IPS-NIHi11 (cell line): ENCODE data around the gene BICC1.

Source experiments
- DNase-seq: peaks from one replicate; pipeline ENCODE4 v3.0.0; 2012; ENCODE audit warnings: mixed read lengths, low spot score

Gene BICC1, protein sequence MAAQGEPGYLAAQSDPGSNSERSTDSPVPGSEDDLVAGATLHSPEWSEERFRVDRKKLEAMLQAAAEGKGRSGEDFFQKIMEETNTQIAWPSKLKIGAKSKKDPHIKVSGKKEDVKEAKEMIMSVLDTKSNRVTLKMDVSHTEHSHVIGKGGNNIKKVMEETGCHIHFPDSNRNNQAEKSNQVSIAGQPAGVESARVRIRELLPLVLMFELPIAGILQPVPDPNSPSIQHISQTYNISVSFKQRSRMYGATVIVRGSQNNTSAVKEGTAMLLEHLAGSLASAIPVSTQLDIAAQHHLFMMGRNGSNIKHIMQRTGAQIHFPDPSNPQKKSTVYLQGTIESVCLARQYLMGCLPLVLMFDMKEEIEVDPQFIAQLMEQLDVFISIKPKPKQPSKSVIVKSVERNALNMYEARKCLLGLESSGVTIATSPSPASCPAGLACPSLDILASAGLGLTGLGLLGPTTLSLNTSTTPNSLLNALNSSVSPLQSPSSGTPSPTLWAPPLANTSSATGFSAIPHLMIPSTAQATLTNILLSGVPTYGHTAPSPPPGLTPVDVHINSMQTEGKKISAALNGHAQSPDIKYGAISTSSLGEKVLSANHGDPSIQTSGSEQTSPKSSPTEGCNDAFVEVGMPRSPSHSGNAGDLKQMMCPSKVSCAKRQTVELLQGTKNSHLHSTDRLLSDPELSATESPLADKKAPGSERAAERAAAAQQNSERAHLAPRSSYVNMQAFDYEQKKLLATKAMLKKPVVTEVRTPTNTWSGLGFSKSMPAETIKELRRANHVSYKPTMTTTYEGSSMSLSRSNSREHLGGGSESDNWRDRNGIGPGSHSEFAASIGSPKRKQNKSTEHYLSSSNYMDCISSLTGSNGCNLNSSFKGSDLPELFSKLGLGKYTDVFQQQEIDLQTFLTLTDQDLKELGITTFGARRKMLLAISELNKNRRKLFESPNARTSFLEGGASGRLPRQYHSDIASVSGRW

DNA sequence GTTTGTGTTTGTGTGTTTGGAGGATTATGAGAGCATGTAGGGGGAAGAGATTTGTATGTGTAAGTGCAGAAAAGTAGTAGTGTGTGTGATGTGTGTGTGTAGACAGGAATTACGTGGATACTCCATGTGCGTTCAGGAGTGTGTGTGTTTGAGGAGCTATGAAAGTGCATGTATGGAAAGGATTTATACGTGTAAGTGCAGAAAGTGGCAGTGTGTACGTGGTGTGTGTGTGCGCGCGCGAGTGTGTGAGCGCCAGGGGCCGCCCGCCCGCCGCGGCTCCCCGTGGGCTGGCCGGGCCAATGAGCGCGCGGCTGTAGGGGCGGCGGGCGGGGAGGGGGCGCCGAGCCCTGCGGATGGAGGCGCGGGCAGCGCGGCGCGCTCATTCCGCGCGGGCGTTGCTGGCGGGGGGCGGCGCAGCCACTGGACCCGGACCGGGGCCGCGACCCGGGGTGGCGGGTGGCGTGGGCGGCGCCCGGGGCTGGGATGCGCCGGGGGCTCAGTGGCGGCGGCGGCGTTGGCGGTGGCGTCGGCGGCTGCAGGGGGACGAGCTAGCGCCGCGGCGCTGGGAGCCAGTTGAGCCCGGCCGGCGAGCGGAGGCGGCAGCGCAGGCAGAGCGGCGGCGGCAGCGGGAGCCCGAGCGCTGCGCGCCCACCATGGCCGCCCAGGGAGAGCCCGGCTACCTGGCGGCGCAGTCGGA is at the start of gene BICC1:
BICC1 (plus strand) TSS at position 382 of the 697 bp plus-strand sequence; CDS start at position 654, 272 bp downstream.
- DNase-seq: peak; percentile 80

DNA sequence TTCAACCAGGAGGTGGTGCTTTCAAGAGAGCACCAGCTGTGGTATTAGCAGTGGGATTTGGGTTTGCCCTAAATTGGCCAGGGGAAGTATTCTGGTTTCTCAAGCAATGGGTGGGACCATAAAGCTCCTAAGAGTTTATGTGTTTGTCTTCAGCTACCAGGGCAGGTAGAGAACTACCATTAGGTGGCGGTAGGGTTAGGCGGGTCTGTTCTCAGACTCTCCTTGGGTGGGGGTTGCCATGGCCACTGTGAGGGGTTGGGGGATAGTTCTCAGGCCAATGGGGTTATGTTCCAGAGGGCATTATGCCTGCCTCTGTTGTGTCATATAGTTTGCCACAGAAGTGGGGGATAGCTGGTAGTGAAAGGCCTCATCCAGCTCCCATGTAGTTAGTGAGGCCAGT is 47.7 kb upstream of the BICC1 start:
- DNase-seq: no peak

DNA sequence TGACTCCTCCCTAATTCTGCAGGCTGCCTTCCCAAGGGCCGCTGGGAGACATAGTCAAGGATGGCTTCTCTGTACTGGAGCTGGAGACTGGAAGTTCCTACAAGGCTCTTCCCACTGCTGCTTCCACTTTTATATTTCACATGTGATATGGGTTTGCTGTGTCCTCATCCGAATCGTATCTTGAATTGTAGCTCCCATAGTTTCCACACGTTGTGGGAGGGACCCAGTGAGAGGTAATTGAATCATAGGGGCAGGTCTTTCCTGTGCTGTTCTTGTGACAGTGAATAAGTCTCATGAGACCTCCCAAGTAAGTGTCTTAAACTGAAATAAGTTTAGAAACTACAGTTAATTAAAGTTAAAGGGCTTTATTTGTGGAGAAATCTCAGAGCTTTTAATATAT is 47.0 kb upstream of the BICC1 start:
- DNase-seq: no peak

DNA sequence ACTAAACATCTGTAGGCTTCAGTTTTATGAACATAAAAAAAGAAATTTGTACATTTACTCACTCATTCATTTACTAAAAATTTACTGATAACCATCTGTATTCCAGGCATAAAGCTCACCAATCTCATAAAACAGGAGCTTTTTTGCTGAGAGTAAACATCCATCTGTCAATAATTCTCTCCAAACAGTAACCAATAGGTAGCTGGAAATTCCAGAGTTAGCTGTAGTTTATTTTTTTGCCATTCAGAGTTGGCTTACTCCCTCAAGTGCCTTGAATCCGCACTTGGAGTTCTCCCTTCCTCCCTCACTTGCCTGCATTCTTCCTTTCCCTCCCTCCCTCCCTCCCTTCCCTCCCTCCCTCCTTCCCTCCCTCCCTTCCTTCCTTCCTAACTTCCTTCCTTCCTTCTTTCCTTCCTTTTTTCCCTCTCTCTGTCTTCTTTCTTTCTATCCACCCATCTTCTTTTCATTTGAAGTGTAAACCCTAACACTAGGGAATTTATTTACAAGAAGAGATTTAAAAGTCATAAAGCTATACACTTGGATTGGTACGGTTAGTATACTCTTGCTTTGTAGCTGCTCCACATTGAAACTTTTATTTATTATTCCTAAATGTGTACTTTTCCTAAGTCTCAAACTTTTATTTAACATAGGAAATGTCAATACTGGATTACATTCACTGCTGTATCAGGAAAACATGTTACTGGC is 44.6 kb upstream of the BICC1 start:
- no peak for DNase-seq

DNA sequence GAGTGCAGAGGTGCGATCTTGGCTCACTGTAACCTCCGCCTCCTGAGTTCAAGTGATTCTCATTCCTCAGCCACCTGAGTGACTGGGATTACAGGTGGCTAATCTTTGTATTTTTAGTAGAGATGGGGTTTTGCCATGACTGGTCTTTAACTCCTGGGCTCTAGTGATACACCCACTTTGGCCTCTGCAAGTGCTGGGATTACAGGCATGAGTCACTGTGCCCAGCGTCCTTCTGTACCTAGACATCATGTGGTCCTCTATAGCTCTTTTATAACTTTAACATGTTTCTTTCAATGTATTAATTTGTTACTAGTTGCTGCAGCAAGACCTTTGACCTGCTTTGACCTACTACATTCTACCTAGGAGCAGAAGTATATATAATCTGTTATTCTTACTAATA is 38.7 kb upstream of the BICC1 start:
- DNase-seq: no peak

DNA sequence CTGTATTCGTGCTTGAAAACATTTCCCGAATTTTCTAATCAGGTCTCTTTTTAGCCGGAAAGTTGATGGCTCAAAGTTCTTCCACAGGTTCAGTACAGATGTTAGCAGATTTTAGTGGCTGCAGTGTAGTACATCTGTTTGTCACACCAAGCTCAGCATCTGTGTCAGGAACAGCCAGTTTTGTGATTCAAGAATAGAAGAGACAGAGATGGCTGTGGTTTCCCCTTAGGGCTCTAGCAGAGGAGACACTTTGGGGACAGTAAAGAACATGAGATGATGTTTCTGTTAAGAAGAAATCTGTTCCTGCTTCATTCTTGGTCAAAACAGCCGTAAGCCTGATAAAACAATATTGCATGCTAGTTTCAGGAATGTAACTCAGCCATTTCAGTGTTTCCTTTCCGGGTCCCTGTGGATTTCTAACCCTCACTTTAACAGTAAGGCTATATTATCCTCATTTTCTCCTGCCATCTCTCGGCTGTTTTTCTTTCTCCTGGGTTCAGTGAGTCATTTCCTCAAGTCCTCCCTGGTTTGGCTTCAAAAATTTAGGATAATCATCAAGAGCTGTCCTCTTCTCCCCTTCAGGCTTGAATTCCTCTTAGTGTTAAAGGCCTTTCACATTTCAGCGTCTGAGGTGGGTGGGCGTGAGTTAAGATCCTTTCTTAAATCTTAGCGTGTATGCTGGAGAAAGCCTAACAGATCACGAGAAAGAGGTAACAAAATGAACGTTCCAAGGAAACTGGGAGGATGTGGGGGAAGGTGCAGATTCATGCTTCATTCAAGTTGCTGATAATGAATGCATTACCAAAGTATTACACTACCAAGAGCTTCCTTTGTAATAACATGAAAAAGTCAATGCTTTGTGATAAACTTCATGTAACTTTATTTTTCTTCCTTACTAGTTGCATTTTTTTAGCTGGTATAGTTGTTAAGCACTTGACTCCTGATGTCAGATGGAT is 37.1 kb upstream of the BICC1 start:
- no peak for DNase-seq

DNA sequence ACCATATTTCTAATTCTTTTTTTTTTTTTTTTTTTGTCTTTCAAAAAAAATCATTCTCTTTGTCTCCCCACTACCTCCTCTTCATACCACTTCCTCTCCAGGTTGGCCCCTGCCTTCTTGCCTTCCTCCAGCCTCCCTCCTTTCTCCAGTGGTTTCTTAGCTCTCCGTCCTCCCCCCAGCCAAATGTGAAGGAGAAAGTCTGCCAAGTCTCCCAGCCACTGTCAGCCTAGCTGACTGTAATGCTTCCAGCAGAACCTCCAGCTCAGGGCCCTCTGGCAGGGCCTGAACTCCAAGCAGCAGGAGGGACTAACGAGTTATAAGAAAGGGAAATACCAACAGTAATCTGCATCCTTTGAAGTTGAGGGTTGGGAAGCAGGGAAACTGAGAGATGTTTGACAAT is 35.5 kb upstream of the BICC1 start:
- peak; percentile 28 for DNase-seq

DNA sequence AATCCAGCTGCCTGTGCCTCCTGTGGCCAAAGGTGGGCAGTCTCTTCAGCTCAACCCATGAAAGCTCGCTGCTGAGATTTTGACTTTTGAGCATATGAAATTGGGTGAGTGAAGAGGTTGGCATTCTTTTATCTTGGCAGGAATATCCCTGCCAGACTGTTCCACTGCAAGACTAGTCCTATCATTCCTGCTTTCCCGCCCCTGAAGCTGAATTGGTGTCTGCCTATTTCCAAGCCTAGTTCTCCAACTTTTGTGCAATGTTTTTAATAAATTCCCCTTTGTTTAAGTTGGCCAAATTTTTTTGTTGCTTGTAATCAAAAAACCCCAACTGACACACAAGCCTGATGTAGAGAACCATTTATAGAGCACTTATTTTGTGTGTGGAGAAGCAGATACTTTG is 34.8 kb upstream of the BICC1 start:
- peak; percentile 10 for DNase-seq

DNA sequence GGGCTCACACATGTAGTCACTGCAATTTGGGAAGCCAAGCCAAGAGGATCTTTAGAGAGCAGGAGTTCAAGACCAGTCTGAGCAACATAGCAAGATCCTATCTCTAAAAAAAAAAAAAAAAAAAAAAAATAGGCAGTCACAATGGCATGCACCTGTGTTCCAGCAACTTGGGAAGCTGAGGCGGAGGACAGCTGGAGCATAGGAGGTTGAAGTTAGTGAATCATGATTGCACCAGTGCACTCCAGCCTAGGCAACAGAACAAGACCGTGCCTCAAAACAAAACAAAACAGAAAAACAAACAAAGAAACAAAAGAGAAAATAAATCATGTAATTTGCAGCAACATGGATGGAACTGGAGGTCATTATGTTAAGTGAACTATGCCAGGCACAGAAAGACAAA is 33.6 kb upstream of the BICC1 start:
- DNase-seq: no peak

DNA sequence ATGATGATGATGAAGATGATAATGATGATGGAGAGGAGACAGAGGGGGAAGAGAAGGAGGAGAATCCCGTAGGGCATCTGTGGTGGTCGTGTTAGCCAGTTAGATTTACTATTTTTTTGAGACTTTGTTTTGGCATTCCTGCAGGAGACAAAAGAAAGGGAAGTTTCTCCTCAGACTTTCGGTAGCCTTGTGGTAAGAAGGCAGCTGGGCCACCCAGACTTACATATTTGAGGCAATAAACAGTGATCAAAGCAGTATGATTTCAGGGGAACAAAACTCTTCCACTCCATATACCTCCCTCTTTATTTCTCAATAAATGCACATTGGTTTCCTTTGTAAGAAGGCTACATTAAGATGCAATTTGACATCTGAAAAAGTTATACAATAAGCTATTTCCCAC is 32.4 kb upstream of the BICC1 start:
- no peak for DNase-seq

DNA sequence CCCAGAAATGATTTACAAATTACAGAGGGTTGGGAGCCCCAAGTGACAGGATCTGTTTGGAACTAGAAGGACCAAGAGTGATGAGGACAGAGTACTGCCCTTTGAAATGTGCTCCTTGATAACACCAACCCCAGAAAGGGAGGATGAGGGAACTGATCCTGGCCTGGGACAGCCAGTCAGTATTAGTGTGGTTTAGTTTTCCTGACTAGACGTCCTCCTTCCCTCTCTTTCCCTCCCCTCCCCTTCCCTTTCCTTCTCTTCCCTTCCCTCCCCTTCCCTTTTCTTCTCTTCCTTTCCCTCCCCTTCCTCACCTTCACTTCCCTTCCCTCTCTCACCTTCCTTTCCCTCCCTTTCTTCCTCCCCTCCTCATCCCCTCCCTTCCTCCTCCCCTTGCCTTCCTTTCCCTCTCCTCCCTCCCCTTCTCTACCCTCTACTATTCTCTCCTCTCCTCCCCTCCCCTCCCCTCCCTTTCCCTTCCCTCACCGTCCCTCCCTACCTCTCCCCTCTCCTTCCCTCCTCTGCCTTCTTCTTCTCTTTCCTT is 31.0 kb upstream of the BICC1 start:
- no peak for DNase-seq

DNA sequence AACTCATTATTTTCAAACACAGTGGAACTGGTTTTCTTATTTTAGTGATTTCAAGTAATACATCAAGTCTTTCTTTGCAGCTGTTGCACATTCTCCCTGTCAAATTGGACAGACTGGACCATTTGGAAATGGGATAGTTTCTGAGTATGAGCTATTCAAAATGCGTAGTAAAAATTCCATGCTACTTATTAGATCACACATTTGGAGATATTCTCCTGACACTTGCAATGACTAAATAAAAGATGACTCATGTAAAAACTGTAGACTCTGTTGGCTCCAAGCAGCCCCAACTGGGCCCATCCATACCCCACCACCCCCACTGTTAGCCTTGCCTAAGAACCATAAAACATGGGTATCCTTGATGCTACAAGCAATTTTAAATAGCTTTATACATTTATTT is 25.9 kb upstream of the BICC1 start:
- DNase-seq: no peak

DNA sequence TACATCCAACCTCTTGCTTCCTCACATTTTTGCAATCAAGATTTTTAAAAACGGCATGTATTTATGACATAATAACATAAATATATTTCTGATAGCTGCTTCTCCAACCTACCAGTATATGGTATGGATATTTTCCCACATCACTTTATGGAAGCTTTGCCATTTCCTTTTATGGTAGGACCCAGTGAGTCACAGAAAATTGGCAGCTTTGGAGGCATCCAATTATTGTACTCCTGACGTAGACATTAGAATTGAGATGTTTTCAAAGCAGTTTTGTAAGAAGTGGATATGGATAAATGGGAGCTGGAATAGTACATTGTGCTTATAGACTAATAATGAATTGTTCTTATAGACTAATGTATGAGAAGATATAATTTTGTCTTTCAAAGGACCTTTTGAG is 23.8 kb upstream of the BICC1 start:
- DNase-seq: no peak

DNA sequence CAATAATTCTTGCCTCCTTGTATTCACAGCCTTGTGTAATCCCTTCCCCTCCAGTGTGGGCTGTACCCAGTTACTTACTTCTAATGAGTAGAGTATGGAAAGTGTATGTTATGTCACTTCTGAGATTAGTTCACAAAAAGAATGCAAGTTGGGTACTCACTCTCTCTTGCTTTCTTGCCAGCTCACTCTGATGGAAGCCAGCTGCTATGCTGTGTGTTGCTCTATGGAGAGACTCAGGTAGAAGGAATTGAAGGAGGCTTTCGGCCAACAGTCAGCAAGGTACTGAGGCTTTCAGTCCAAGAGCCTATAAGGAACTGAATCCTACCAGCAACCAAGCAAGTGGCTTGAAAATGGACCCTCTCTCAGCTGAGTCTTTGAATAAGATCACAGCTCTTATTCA is 9.7 kb upstream of the BICC1 start:
- DNase-seq: no peak

DNA sequence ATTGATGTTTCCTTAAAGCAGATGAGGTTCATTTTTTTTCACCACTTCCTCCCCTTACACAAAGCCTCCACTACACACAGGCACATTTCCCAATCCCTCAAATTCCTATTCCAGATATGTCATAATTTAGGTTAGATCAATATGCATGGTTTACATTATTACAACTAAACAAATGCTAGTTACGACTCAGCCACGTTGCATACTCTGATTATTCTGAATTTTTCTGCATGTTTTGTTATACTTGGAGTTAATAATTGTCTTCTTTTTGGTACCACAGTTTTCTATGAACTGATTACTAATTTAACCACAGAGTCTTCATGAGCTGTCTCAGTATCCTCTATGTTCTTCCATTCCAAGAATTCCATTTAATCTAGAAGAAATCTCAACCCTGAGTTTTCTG is 4.4 kb upstream of the BICC1 start:
- DNase-seq: no peak

DNA sequence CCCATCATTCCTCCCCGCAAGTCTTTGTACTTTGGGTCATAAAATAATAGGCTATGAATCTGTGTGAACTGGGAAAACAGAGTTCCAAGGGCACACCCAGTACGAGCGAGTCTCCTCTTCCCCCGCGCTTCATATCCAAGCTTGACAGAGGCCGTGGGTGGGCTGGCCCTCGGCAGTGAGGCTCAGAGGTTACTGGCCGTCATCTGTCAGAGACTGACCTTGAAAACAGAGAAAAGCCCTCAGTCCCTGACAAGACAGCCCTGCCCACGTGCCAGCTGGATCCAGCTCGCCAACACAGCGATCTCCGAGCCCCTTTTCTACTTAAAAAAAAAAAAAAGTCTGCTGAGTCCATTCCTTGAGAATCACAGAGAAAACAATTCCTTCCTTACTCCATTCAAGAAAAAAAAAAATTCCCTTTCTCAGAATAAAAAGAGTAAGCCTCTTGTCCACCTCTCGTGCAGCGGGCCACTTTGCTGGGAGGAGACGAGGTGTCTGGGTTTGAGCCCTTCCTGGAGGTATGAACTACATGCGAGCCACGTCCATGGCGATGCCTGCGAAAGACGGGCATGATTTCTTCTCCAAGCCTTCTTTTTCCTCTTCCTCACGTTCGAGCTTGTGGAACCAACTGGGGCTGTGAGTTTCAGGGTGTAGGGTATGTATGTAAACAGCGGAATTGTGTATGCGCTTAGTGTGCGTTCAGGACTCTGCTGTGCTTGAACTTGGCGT is 744 bp upstream of the BICC1 start:
- DNase-seq: peak; percentile 8

DNA sequence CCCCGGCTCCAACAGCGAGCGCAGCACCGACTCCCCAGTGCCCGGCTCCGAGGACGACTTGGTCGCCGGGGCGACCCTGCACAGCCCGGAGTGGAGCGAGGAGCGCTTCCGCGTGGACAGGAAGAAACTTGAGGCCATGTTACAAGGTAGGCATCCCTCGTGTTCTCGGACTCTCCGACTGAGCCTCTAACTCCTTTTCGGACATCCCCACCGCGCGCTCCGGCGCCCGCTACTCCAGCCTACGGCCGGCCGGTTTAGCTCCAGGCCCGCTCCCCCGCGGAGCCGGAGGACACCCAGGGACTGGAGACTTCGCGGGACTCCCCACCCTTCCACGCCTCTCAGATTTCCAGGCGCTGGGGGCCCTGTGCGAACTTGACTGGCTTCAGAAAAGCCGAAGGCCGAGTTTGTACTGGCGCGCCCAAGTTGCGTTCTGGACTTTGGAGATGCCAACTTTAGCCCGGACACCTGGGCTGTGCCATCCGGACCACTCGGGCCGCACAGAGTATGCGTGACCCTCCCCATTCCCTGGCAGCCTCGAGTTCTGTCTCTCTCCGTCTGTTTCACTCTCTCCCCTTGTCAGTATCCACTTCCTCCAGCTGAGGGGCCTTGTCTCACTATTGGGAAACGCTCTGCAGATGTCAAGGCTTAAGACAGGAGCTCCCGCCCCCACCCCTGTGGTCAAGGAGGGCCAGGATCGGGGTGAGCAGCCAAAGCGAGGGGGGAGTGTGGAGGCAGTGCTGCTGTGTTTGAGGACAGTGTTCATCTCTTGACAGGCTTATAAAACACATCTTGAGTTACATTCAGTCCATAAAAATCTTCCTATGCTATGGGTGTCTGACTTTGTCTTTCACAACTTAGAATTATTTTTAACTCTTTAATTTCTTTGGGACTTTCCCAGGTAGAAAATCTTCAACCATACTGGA is 777 bp downstream of the BICC1 start:
- DNase-seq: peak; percentile 52

DNA sequence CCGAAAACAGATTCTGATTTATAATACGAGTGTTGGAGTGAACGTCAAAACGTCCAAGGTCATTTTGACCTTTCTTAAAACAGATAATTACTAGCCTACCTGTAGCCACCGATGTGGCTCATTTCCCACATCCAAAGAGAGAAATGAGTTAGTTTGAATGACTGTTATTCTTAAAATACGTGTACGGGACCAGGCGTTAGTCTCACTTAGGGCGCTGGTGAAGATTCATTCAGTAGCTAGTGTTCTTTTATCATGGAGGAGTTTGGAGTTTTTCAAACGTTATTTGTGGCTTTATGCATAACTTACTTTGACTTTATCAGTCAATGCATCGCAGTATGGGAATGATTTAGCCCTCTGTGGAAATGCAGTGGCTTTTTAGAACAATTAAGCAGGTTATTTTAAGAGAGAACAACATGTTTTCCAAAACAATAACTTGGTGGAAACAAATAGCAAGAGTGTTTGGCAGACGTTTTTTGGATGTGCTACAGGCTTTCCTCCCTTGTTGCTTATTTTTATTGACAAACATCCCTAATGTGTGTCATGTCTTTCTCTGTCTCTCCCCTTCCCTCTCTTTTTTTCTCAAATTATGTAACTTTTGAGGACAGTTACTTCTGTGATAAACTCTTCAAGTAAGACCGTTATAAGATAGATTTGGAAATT is 1.6 kb downstream of the BICC1 start:
- no peak for DNase-seq
